GM18873 (cell line): ENCODE results near the gene PPP1R3G.

ENCODE experiments used
- ATAC-seq: cut with Tn5 transposase; IDR thresholded peaks from one replicate; pipeline ENCODE4 v1.9.1; 2021; ENCODE audit warnings: mild to moderate bottlenecking, moderate library complexity, moderate number of reproducible peaks; ENCODE audit not compliant: unreplicated experiment, low FRiP score

Gene PPP1R3G

DNA sequence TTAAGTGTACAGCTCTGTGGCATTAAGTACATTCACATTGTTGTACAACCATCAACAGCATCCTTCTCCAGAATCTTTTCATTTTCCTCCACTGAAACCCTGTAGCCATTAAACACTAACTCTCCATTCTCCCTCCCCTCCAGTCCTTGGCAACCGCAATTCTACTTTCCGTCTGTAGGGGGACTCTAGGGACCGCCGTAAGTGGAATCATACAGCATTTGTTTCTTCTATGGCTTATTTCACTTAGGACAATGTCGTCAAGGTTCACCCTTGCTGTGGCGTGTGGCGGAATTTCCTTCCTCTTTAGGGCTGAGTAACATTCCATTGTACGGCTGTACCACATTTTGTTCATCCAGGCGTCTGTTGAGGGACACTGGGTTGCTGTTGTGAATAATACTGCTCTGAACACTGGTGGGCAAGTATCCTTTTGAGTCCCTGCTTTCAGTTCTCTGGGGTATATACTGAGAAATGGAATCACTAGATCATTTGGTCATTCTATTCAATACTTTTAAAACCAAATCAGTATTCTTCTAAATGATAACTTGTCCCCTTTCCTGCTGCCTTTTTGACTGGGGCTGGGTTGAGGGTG lies 50.7 kb downstream of the PPP1R3G start:
- no peak for ATAC-seq

DNA sequence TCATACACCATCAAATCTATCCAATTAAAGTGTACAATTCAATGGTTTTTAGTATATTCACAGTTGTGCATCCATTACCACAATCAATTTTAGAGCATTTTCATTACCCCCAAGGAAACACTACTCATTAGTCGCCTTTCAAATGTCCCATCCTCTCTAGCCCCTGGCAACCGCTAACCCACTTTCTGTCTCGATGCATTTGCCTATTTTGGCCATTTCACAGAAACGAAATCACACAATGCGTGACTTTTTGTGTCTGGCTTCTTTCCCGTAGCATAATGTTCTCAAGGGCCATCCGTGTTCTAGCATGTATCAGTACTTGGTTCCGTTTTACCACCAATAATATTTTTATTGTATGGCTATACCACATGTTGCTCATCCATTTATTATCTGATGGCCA lies 51.7 kb downstream of the PPP1R3G start:
- ATAC-seq: no peak
